Activated T-helper 17 cell treated with anti-CD3 and anti-CD28 coated beads, Interleukin-2, amount 50 U/mL, for 72 hours (primary cell): ENCODE measurements around the gene COG5. TPM values are rescaled to one million over a fixed set of nuclear protein-coding genes. Genes with fewer than 3 reads are reported as not detected.
A peak's percentile ranks its signal among the peaks of the same experiment; 100 is the strongest.
"Not testable (repeated sequence)": the region's sequence is repeated elsewhere in the genome, so short reads cannot be mapped to it uniquely, and the experiment has no call there.

ENCODE experiments used
- ATAC-seq: fragments of 150-1000 bp; cut with Tn5 transposase; replicated peaks from 2 replicates; pipeline ENCODE4 v1.10.0; 2021; ENCODE audit warnings: mild to moderate bottlenecking, moderate library complexity
- H3K27ac Mint-ChIP-seq: one replicate; pipeline ENCODE4 v1.8.0; 2022; ENCODE audit warnings: mixed read lengths
- H3K27me3 Mint-ChIP-seq: one replicate; pipeline ENCODE4 v1.8.0; 2022; ENCODE audit warnings: mixed read lengths
- H3K36me3 Mint-ChIP-seq: one replicate; pipeline ENCODE4 v1.8.0; 2022; ENCODE audit warnings: low read depth, mild to moderate bottlenecking, mixed read lengths
- H3K4me1 Mint-ChIP-seq: one replicate; pipeline ENCODE4 v1.8.0; 2022; ENCODE audit warnings: mixed read lengths
- H3K4me3 Mint-ChIP-seq: one replicate; pipeline ENCODE4 v1.8.0; 2022; ENCODE audit warnings: mild to moderate bottlenecking, mixed read lengths
- H3K9me3 Mint-ChIP-seq: one replicate; pipeline ENCODE4 v1.8.0; 2022; ENCODE audit warnings: mixed read lengths
- total RNA-seq, 2 donors: library from RNA; stranded (reverse); gene quantifications; one replicate each; pipeline ENCODE4 v1.2.3, GENCODE V29; 2022

COG5 gene
- total RNA-seq, 2 donors from 2014 or later: 33.7 to 36.3 TPM

DNA sequence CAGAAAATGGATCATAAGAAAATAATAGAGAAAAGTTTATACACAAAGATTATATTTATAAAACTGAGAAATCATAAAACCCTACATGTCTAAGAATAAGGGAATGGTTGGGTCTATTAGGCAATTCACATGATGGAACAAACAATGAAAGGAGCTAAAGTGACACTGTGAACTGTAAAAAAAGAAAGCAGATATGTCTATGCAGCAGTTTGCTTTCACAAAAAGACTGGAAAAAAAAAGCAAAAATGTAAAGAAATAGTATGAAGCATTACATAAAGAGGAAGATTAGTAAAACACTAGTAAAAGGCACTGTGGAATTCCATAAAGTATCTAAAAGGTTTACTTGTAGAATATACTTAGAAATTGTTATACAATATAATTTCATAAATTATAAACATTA, 299.0 kb downstream of the COG5 start:
- Mint-ChIP-seq H3K36me3 (peaks cover 38% of the 10 kb centered on the region), H3K27ac (no peak overlapping the region), H3K27me3 (no peaks in the 10 kb centered on the region), H3K4me1 (no peaks in the 10 kb centered on the region), H3K4me3 (no peak overlapping the region), H3K9me3 (no peaks in the 10 kb centered on the region)
- ATAC-seq: no peak

DNA sequence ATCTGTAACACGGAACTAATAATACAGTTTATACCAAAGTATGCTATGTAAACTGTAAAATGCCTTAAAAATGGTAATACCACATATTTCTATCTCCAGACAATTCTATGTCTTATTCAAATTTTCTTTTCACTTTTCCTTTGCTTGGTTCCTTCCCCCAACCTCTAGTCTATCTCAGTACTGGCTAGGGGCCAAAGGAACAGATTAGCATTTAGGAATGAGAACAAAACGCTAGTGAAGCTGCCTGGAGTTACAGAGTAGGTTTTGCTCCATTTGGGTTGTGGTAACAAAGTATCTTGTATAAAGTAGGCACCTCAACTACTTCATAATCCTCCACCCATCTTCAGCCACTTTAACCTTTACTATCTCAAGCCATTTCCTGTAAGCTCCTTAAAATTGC, 300.9 kb downstream of the COG5 start:
- Mint-ChIP-seq H3K9me3 (no peaks in the 10 kb centered on the region), H3K27me3 (no peaks in the 10 kb centered on the region), H3K27ac (no peak overlapping the region), H3K36me3 (peaks cover 41% of the 10 kb centered on the region), H3K4me3 (no peak overlapping the region), H3K4me1 (no peaks in the 10 kb centered on the region)
- no peak for ATAC-seq

DNA sequence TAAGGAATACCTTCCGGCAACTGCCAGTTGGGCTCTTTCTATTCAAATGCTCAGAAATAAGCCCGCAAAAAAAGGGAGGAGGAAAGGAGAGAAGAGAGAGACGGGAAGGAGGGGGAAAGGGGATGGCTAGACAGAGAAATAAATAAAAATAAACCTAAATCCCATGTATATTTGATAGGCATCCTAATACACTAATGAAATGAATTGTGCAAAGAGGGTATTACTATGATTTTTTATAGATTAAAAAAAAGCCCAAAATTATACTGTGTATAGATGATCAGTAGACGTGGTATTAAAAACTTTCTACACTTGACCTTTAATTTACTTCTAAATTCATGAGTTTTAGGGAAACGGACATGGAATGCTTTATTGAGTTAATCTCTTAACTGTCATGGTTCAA, 305.0 kb downstream of the COG5 start:
- peaks cover 35% of the 10 kb centered on the region for H3K36me3 Mint-ChIP-seq
- no peaks in the 10 kb centered on the region for H3K4me1 Mint-ChIP-seq
- no peaks in the 10 kb centered on the region for H3K27me3 Mint-ChIP-seq
- peak overlapping the region; percentile 38 for H3K27ac Mint-ChIP-seq
- no peaks in the 10 kb centered on the region for H3K9me3 Mint-ChIP-seq
- no peak overlapping the region for H3K4me3 Mint-ChIP-seq
- no peak for ATAC-seq

DNA sequence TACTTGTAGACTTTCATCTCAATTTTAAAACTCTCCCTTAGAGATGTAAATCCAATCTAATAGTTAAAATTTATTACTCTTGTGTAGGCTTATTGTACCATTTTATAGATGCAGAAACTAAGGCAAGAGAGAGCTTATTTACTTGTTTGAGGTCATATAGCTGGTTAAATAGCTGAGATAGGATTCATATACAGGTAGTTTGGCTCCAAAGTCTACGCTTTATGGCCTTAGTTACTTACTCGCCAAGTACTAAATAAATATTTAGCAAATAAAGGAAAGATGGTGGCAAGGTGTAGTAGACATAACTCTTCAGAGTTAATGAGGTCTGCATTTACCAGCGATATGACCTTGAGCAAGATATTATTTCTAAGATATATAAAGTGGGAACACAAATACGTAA, 308.1 kb downstream of the COG5 start:
- H3K4me3 Mint-ChIP-seq: no peak overlapping the region
- H3K4me1 Mint-ChIP-seq: no peaks in the 10 kb centered on the region
- no peaks in the 10 kb centered on the region for H3K9me3 Mint-ChIP-seq
- no peaks in the 10 kb centered on the region for H3K27me3 Mint-ChIP-seq
- ATAC-seq: no peak
- H3K27ac Mint-ChIP-seq: no peak overlapping the region
- peaks cover 12% of the 10 kb centered on the region for H3K36me3 Mint-ChIP-seq

- Mint-ChIP-seq H3K9me3 (no peaks in the 10 kb centered on the region), H3K36me3 (peaks cover 12% of the 10 kb centered on the region), H3K27me3 (no peaks in the 10 kb centered on the region), H3K4me1 (no peaks in the 10 kb centered on the region), H3K27ac (no peak overlapping the region), H3K4me3 (no peak overlapping the region)
- ATAC-seq: no peak
Measured at GRCh38 chr7:107254398-107254985, 309.2 kb downstream of the COG5 start.

DNA sequence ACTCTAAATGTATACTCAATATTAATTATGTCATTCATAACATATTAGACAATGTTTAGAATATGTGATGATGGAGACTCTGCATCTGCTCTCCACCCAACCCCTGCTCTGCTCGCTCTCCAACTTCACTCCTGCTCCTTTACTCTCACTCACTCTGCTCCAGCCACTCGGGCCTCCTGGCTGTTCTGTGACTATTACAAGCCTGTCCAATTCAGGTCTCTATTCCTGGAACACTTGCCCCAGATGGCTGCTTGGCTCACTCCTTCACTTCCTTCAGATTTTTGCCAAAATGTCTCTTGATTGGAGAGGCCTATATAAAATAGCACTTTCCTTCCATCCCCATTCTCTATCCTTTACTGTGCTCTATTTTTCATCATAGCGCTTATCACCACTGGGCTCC, 310.1 kb downstream of the COG5 start:
- no peak for ATAC-seq
- Mint-ChIP-seq H3K36me3 (peaks cover 14% of the 10 kb centered on the region), H3K27ac (no peak overlapping the region), H3K4me1 (no peaks in the 10 kb centered on the region), H3K27me3 (no peaks in the 10 kb centered on the region), H3K9me3 (no peaks in the 10 kb centered on the region), H3K4me3 (no peak overlapping the region)

DNA sequence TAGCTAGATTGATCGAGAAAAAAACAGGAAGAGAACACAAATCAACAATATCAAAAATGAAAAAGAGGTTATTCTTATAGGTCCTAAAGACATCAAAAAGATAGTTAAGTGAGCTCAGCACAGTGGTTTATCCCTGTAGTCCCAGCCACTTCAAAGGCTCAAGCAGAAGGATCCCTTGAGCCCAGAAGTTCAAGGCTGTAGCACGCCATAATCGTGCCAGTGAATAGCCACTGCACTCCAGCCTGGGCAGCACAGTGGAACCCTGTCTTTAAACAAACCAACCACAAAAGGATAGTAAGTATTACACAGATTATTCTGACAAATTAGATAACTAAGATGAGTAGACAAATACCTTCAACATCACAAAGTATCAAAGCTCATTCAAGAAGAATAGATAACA, 311.8 kb downstream of the COG5 start:
- Mint-ChIP-seq H3K9me3 (no peaks in the 10 kb centered on the region), H3K27ac (peak overlapping the region; percentile 56), H3K4me1 (no peaks in the 10 kb centered on the region), H3K36me3 (peaks cover 19% of the 10 kb centered on the region), H3K4me3 (no peak overlapping the region), H3K27me3 (no peaks in the 10 kb centered on the region)
- no peak for ATAC-seq

DNA sequence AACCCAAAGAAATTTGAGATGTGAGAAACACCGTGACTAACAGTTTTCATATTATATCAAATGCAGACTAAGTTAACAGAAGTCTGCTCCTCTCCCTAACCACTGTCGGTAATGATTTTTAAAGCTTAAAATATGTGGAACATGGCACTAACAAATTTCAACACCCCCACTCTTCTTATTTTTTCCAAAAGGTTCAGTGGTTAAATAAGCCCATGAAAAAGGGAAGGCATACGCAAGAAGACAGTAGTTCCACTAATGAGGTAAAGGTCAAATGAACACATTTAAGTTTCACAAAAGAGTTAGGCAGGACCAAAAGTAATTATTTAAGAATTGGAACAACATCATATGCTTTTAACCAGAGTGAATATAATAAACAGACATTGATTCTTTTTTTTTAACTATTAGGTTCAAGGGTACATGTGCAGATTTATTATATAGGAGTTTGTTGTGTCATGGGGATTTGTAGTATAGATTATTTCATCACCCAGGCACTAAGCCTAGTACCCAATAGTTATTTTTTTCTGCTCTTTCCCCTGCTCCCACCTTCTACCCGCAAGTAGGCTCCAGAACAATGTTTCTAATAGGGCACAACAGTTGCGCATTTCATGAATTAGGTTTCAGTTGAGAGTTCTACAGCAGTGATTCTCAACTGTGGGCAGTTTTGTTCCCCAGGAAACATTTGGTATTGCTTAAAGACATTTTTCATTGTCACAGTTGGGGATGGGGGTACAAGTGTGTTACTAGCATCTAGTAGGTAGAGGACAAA, 315.0 kb downstream of the COG5 start:
- Mint-ChIP-seq H3K4me1 (no peaks in the 10 kb centered on the region), H3K36me3 (peaks cover 50% of the 10 kb centered on the region), H3K4me3 (no peak overlapping the region), H3K27me3 (no peaks in the 10 kb centered on the region), H3K27ac (no peak overlapping the region), H3K9me3 (no peaks in the 10 kb centered on the region)
- no peak for ATAC-seq

DNA sequence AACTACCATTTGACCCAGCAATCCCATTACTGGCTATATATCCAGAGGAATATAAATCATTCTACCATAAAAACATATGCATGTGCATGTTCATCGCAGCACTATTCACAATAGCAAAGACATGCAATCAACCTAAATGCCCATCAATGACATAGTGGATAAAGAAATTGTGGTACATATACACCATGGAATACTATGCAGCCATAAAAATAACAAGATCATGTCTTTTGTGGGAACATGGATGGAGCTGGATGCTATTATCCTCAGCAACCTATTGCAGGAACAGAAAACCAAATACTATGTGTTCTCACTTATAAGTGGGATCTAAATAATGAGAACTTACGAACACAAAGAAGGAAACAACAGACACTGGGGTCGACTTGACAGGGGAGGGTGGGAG, 316.9 kb downstream of the COG5 start:
- not testable (repeated sequence) for H3K4me1 Mint-ChIP-seq, H3K9me3 Mint-ChIP-seq, H3K27ac Mint-ChIP-seq, H3K27me3 Mint-ChIP-seq, H3K4me3 Mint-ChIP-seq, ATAC-seq
- H3K36me3 Mint-ChIP-seq: peaks cover 61% of the 10 kb centered on the region

DNA sequence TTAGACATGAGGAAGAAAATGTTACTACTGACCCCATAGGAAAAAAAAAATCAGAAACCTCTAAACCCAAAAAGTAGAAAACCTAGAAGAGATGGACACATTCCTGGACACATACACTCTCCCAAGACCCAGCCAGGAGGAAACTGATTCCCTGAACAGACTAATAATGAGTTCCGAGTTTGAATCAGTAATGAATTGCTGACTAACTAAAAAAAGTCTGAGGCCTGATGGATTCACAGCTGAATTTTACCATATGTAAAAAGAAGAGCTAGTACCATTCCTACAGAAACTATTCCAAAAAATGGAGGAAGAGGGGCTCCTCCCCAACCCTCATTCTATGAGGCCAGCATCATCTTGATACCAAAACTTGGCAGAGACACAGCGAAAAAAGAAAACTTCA, 319.1 kb downstream of the COG5 start:
- no peak for ATAC-seq

DNA sequence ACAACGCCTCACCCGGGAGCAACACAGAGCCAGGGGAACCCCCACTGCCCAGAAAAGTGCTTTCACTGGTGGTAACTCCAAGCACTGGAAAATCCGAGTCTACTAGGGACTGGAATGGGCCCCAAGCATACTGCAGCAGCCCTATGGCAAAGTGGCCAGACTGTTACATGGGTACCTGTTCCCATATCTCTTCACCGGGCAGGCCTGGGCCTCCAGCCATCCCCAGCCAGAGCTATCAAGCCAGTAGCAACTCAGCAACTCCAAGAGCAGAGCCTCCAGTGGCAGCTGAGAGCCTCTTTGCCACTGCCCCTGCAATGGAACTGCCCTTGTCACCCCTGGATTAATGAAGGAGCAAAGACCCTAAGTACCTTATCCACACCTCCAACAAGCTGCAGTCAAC, 321.5 kb downstream of the COG5 start:
- Mint-ChIP-seq H3K9me3 (no peaks in the 10 kb centered on the region), H3K36me3 (peaks cover 59% of the 10 kb centered on the region), H3K4me3 (no peak overlapping the region), H3K4me1 (peaks cover 3% of the 10 kb centered on the region), H3K27ac (peak overlapping the region; percentile 53), H3K27me3 (no peaks in the 10 kb centered on the region)
- ATAC-seq: no peak

More for the DNA sequence above, 319.1 kb downstream of the COG5 start:
- Mint-ChIP-seq H3K4me3 (no peak overlapping the region), H3K27ac (no peak overlapping the region), H3K36me3 (peaks cover 66% of the 10 kb centered on the region), H3K27me3 (no peaks in the 10 kb centered on the region), H3K4me1 (peaks cover 3% of the 10 kb centered on the region), H3K9me3 (no peaks in the 10 kb centered on the region)

- H3K9me3 Mint-ChIP-seq: no peaks in the 10 kb centered on the region
- no peaks in the 10 kb centered on the region for H3K27me3 Mint-ChIP-seq
- peaks cover 42% of the 10 kb centered on the region for H3K36me3 Mint-ChIP-seq
- no peak overlapping the region for H3K27ac Mint-ChIP-seq
- no peak for ATAC-seq
- H3K4me3 Mint-ChIP-seq: no peak overlapping the region
- H3K4me1 Mint-ChIP-seq: no peaks in the 10 kb centered on the region
Measured at GRCh38 chr7:107237451-107237850, 326.3 kb downstream of the COG5 start.

DNA sequence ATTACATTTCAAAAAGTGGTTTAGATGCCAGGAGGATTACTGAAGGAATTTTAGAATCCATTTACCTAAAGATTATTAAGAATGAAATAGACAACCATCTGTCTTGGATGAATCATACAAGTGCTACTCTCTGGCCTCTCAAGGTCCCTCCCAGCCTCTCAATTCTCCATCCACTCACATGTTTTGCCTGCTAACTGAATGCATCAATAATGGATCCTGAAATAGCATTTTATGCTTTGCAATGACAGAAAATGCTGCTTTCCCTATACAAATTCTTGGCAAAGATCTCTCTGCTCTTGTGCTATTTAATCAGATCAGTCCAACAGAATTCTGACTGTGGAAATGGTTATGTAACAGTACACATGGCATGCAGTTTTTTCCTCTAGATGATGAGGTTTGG, 326.9 kb downstream of the COG5 start:
- no peak for ATAC-seq

DNA sequence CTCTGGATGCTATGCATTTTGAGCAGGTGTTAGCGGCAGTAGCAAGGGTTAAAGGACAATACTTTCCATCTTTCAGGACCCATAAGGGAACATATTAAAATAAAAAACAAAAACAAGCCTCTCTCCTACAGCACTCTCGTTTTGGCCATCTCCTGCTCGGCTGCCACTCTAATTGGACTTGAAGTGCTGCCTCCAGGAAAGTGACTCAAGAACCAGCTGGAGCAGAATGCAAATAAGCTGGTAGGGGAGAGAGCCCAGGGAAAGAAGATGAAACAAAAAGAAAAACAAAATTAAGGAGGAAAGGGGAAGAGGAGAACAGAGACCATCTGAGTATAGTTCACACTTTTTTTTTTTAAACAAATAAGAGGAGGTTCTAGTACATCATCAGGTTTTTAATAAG, 329.3 kb downstream of the COG5 start:
- Mint-ChIP-seq H3K27ac (peak overlapping the region; percentile 58), H3K4me3 (no peak overlapping the region), H3K27me3 (no peaks in the 10 kb centered on the region), H3K9me3 (no peaks in the 10 kb centered on the region), H3K36me3 (peaks cover 48% of the 10 kb centered on the region), H3K4me1 (no peaks in the 10 kb centered on the region)
- no peak for ATAC-seq

More for the DNA sequence above, 326.9 kb downstream of the COG5 start:
- Mint-ChIP-seq H3K27me3 (no peaks in the 10 kb centered on the region), H3K4me1 (no peaks in the 10 kb centered on the region), H3K4me3 (no peak overlapping the region), H3K27ac (no peak overlapping the region), H3K36me3 (peaks cover 42% of the 10 kb centered on the region), H3K9me3 (no peaks in the 10 kb centered on the region)

- no peak for ATAC-seq
- no peak overlapping the region for H3K4me3 Mint-ChIP-seq
- H3K9me3 Mint-ChIP-seq: no peaks in the 10 kb centered on the region
- no peaks in the 10 kb centered on the region for H3K4me1 Mint-ChIP-seq
- H3K36me3 Mint-ChIP-seq: peaks cover 48% of the 10 kb centered on the region
- H3K27me3 Mint-ChIP-seq: no peaks in the 10 kb centered on the region
- peak overlapping the region; percentile 58 for H3K27ac Mint-ChIP-seq
Measured at GRCh38 chr7:107233981-107234380, 329.7 kb downstream of the COG5 start.
